IMR-90 (cell line): Measurements from ENCODE around the gene FBXL19.

Source experiments
- BHLHE40 ChIP-seq: fragments of 150-350 bp; IDR thresholded peaks from 2 replicates; pipeline ENCODE4 v1.6.1; 2016; ENCODE audit warnings: mild to moderate bottlenecking, low read depth, low read length
- CEBPB ChIP-seq: IDR thresholded peaks from 2 replicates; pipeline ENCODE4 v1.6.1; 2012; ENCODE audit warnings: low read depth, low read length, improper control_type of control experiment
- MXI1 ChIP-seq: IDR thresholded peaks from 2 replicates; pipeline ENCODE4 v1.6.1; 2012; ENCODE audit warnings: low read depth, mild to moderate bottlenecking, low read length, moderate library complexity, borderline replicate concordance
- POLR2A ChIP-seq: IDR thresholded peaks from 2 replicates; pipeline ENCODE4 v1.6.1; 2012; ENCODE audit warnings: mild to moderate bottlenecking, low read depth, low read length
- RFX5 ChIP-seq: IDR thresholded peaks from 2 replicates; pipeline ENCODE4 v1.8.0; 2012; ENCODE audit warnings: low read depth, mild to moderate bottlenecking, low read length, moderate library complexity
- SMC3 ChIP-seq: fragments of 150-350 bp; IDR thresholded peaks from 2 replicates; pipeline ENCODE4 v1.6.1; 2016; ENCODE audit warnings: low read depth, mild to moderate bottlenecking, antibody characterized with exemption, low read length, moderate library complexity
- USF2 ChIP-seq: fragments of 150-350 bp; IDR thresholded peaks from 2 replicates; pipeline ENCODE4 v1.6.1; 2017; ENCODE audit warnings: mild to moderate bottlenecking, antibody characterized with exemption, low read length, low read depth
- TF ChIP-seq, protein P1 (sequence below): conservative IDR thresholded peaks from 2 replicates; pipeline ENCODE4 v1.5.1; 2012; ENCODE audit warnings: mild to moderate bottlenecking, low read depth, low read length, improper control_type of control experiment
- TF ChIP-seq, protein P2 (sequence below): fragments of 150-350 bp; IDR thresholded peaks from 2 replicates; pipeline ENCODE4 v1.6.1; 2016; ENCODE audit warnings: low read depth, mild to moderate bottlenecking, low read length, moderate library complexity, borderline replicate concordance

- TF ChIP-seq, protein P1, sequence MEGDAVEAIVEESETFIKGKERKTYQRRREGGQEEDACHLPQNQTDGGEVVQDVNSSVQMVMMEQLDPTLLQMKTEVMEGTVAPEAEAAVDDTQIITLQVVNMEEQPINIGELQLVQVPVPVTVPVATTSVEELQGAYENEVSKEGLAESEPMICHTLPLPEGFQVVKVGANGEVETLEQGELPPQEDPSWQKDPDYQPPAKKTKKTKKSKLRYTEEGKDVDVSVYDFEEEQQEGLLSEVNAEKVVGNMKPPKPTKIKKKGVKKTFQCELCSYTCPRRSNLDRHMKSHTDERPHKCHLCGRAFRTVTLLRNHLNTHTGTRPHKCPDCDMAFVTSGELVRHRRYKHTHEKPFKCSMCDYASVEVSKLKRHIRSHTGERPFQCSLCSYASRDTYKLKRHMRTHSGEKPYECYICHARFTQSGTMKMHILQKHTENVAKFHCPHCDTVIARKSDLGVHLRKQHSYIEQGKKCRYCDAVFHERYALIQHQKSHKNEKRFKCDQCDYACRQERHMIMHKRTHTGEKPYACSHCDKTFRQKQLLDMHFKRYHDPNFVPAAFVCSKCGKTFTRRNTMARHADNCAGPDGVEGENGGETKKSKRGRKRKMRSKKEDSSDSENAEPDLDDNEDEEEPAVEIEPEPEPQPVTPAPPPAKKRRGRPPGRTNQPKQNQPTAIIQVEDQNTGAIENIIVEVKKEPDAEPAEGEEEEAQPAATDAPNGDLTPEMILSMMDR = peak; percentile 70
- TF ChIP-seq, protein P2, sequence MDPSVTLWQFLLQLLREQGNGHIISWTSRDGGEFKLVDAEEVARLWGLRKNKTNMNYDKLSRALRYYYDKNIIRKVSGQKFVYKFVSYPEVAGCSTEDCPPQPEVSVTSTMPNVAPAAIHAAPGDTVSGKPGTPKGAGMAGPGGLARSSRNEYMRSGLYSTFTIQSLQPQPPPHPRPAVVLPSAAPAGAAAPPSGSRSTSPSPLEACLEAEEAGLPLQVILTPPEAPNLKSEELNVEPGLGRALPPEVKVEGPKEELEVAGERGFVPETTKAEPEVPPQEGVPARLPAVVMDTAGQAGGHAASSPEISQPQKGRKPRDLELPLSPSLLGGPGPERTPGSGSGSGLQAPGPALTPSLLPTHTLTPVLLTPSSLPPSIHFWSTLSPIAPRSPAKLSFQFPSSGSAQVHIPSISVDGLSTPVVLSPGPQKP = no peak
- TF ChIP-seq USF2 = no peak
- TF ChIP-seq CEBPB = no peak
- no peak for TF ChIP-seq POLR2A
- TF ChIP-seq MXI1 = peak; percentile 78
- no peak for TF ChIP-seq RFX5
- peak; percentile 83 for TF ChIP-seq BHLHE40
- peak; percentile 55 for TF ChIP-seq SMC3
Observed at GRCh38 chr16:30902029-30902972, 21.1 kb upstream of the FBXL19 start.
